Activated naive CD4-positive, alpha-beta T cell treated with anti-CD3 and anti-CD28 coated beads, Interleukin-2, amount 50 U/mL, for 16 hours (primary cell): Measurements from ENCODE around the gene SCGB1C2.
"Not testable (repeated sequence)": the region's sequence is repeated elsewhere in the genome, so short reads cannot be mapped to it uniquely, and the experiment has no call there.

Source experiments
- DNase-seq: peaks from one replicate; pipeline ENCODE4 v3.0.0-alpha.2; 2020

SCGB1C2 gene

GRCh38 chr17:137166-137807 lies at the start of gene SCGB1C2:
Gene SCGB1C2, plus strand, starts transcription at chr17:137569. Its CDS starts 22 bp downstream, at chr17:137591.
- DNase-seq: not testable (repeated sequence)

GRCh38 chr17:113111-113510 lies 24.3 kb upstream of the SCGB1C2 start:
- not testable (repeated sequence) for DNase-seq

- DNase-seq: peak; percentile 72
These were observed 18.9 kb upstream of the SCGB1C2 start for GRCh38 chr17:118339-118917.

DNA sequence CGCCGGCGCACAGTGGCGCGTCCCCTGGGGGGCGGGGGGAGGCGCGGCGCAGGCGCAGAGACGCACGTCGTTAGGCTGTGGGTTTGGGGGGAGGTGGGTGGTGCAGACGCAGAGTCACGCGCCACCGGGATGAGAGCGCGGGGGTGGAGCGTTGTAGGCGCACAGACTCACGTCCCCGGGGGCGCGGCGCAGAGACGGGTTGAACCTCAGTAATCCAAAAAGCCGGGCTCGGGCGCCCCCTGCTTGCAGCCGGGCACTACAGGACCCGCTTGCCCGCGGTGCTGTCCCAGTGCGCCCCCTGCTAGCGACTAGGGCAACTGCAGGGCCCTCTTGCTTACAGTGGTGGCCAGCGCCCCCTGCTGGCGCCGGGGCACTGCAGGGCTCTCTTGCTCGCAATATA lies 3.4 kb upstream of the SCGB1C2 start:
- peak; percentile 5 for DNase-seq

GRCh38 chr17:134332-134785 lies 3.0 kb upstream of the SCGB1C2 start:
- peak; percentile 14 for DNase-seq

DNA sequence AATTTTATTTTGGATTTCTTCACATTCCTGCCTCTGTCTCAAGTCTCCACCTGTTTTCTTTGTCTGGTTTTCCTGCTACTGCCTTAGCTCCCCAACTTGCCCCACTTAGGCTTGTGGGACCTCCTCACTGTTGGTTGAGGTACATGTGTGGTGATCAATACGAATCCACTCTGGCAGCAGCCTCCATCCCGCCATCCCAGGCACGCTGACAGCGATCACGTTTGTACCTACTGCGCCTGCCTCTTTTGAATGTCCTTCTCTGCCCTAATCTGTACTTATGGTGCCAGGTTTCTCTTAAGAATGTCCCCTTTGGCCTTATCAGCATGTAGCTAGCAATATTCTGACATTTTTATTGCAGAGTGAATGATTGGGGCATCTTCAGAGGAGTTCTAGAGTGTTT lies 2.3 kb upstream of the SCGB1C2 start:
- DNase-seq: peak; percentile 4

- DNase-seq: not testable (repeated sequence)
These were observed 1.5 kb upstream of the SCGB1C2 start for GRCh38 chr17:135895-136294.

- DNase-seq: peak; percentile 78
These were observed 838 bp upstream of the SCGB1C2 start for GRCh38 chr17:136531-136930.

- peak; percentile 4 for DNase-seq
These were observed 2.2 kb downstream of the SCGB1C2 start for GRCh38 chr17:139401-140205.

DNA sequence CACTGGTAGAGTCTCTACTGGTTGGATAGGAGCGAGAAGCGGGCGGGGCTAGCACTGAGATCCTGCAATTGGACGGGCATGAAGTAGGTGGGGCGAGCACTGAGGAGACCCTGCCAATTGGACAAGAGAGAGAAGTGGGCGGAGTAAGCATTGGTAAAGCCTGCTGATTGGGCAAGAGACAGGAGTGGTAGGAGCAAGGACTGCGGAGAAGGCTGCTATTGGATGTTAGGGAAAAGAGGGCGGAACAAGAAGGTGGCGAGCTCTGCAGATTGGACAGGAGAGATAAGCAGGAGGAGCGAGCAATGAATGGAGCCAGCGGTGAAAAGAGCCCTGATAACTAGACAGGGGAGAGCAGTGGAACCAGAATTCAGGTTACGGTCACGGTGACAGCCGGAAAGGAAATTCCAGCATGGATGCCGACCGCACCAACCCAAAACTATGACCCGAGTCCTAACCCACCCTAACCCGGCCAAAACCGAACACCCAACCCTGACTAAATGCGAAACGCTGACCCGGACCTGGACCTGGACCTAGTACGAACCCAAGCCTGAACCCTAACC lies 4.8 kb downstream of the SCGB1C2 start:
- DNase-seq: peak; percentile 34

DNA sequence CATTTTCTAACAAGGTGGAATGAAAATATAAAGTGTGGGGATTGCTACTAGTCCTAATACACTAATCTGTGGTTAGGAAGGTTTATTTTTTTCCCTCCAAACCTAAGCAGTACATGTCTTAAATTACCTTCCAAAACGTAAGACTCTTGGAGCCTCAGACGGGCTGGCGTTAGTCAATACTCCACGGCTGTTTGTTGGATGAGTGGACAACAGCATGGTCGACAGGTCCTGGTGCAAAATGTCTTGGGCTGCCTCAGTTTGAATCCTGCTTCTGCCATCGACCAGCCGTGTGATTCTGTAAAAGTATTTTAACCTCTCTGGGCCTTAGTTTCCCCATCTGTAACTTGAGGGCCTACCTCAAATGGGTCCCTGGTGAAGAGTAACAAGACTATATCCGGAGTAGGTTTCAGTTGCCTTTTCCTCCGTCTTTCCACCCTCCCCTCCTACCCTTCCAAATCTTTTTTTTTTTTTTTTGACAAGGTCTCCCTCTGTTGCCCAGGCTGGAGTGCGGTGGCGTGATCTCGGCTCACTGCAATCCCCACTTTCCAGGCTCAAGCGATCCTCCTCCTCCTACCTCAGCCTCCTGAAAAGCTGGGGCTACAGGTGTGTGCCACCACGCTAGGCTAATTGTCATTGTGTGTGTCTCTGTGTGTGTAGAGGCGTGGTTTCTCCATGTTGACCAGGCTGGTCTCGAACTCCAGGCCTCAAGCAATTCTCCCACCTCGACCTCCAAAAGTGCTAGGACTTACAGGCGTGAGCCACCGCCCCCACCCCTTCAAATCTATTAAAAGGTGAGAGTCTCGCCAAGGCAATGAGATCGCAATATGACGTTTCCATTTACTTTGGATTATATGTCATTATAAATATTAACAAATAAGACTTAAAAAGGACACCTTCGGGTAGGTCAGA lies 5.8 kb downstream of the SCGB1C2 start:
- DNase-seq: peak; percentile 4

DNA sequence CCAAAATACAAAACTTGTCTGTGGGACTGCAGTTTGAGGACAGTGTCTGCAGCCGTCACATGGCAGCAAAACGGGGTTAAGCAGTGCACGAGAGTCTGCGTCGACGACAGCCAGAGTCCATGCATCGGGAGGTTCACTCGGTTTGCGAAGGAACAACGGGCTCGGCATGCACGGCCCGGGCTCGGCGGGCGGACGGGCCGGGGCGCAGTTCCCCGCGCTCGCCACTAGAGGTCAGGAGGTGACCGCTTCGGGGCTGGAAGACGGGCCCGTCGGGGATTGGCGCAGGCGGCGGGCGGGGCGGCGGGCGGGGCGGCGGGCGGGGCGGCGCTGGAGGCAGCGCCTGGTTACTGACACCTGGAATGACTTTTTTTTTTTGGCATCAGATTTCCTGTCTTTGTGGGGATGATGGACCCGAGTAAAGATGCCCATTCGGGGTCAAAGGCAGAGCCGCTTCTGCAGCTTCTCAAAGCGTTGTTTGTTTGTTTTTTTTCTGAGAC lies 6.5 kb downstream of the SCGB1C2 start:
- peak; percentile 86 for DNase-seq

DNA sequence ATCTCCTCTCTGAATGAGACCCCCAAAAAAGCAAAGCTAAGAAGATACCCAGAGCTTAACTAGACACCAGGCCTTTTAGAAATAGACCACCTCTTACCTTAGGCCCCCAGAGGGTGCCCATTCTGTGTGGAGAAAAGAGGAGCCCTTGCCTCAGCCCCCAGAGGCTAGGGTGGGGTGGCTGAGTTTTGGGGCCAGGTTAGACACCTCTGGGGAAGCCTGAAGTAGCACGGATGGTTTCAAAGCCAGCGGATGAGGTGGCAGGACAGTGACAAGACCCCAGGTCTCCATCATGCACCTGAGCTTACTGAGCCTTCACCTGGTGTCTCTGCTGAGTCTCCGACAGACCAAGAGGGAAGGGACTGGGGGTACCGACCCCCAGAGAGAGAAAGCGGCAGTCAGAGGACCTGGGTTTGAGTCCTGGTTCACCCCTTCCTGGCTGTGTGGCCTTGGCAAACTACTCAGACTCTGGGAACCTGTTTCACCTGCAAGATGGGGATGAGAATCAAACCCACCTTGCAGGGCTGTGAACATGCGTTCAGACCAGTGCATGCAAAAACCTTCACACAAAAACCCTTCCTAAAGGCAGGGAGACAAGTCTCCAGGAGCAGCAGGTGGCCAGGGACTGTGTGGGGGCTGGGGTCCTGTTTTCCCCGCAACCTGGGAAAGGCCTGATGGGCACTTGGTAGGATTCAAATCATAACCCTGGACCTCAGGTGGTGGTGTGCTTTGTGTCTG lies 7.7 kb downstream of the SCGB1C2 start:
- DNase-seq: peak; percentile 1

- peak; percentile 3 for DNase-seq
These were observed 8.5 kb downstream of the SCGB1C2 start for GRCh38 chr17:145671-146541.

DNA sequence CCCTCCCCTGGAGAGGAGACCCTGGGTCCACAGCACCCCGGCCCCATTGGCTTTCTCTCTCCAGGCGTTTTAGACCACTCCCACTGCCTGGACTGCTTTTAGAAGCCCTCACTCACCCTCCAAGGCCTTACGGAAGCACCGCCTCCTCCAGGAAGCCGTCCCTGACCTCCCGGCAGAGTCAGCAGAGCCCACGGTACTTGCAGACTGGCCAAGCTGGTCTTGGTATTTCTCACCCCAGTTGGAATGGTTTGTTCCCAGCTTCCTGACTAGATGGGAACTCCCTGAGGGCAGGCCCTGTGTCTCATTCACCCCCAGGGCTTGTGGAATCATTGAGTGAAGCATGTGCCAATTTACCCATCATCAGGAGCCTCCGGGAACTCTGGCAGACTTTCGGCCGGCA lies 9.2 kb downstream of the SCGB1C2 start:
- no peak for DNase-seq

DNA sequence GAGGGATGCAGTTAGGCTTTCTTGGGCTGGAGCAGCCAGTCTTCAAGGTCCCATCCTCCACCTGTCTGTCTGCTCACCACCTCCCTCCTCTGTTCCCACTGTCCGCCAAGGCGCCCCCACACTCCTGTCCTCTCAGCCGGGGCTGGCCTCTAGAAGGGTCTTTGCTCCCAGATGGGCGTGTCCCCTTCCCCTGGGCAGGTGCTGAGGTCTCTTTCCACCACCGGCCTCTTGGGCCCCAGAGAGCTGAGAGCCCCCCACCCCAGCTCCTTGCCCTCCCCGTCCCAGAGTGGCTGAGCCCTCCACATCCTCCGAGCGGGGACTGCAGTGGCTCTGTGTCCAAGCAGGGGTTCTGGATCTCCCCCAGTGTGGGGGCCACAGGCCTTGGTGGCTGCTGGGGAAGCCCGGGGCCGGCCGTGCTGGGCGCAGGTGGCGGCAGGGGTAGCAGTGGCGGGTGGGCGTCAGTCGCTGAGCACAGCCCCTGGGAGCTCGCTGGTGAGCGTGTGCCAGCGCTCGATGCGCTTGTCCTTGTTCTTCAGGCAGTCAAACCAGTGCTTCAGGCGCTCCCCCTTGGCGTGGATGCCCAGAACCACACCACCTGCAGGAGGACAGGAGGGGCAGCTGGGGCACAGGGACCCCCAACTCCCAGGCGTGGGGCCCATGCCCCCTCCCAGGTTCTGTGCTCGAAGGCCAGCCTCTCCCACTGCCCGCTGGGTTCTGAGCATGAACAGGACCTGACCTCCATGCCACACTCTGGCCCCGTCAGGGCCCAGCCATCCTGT lies 9.8 kb downstream of the SCGB1C2 start:
- peak; percentile 8 for DNase-seq

DNA sequence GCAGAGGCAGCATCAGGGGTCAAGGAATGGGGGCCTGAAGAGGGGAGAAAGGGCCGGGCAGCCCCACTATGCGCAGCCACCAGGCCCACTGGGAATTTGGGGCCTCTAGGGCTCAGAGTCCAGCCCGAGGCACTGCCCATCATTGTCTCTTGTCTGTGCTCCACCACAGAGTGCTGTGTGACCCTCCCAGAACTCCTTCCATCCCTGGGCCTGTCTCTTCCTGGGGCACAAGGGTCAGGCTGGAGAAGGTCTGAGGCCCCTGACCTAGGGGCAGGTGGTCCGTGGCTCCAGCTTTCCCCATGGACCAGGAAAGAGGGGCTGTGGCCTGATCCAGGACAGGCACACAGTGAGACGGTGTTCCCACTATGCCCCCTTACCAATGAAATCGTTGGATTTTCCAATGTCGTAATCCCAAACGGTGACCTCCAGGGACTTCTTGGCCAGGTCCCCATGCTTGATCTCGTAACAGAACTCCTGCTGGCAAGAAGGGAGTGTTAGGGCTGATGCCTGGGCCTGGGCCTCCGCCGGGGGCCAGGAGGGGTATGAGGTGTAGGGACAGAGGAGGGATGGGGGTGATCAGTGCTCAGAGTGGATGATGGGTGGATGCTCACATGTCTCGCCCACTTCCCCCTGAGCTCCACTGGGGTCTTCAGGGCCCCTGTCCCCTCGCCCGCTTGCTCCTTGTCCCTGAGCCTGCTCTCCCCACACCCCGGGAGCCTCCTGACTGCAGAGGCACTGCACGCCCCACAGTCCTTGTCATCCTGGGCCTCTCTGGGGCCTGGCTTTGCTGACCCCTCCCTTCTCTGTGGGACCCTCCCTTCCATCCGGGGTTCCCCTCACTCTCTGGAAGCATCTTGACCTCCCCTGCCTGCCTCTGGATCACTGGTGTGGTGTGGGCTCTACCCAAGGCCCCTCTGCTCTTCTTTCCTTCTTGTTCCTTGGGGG lies 10.7 kb downstream of the SCGB1C2 start:
- DNase-seq: peak; percentile 6

- no peak for DNase-seq
These were observed 11.4 kb downstream of the SCGB1C2 start for GRCh38 chr17:148757-149156.
